MCF 10A (cell line): ENCODE measurements around the gene TJP2. TPM values are rescaled to one million over a fixed set of nuclear protein-coding genes. Genes with fewer than 3 reads are reported as not detected.
"Not testable (repeated sequence)": the region's sequence is repeated elsewhere in the genome, so short reads cannot be mapped to it uniquely, and the experiment has no call there.

Source experiments
- BruUV-seq: library from RNA; stranded (reverse); fragments of 400-500 nt; replicated peaks from 2 replicates; lab custom pipeline; 2021; lab: Mats Ljungman, UMichigan
- CTCF ChIA-PET: fragments of 300-600 bp; sonication (Branson Sonifier 250); formaldehyde crosslinking; extraction: SDS; loops from one replicate; lab custom pipeline; 2021; ENCODE audit warnings: antibody characterized with exemption, inconsistent platforms; lab: Yijun Ruan, JAX
- POLR2A ChIA-PET: fragments of 300-600, 350-650 bp; sonication (Branson Sonifier 250); formaldehyde crosslinking; extraction: SDS; loops from one replicate; lab custom pipeline; 2020; ENCODE audit warnings: antibody characterized with exemption, inconsistent platforms; lab: Yijun Ruan, JAX
- DNase-seq: peaks from one replicate; pipeline ENCODE4 v3.0.0-alpha.2; 2018; ENCODE audit not compliant: unreplicated experiment
- H3K27ac Mint-ChIP-seq: one replicate; pipeline ENCODE4 v1.8.0; 2022; ENCODE audit warnings: mild to moderate bottlenecking, low read depth, mixed read lengths; ENCODE audit not compliant: unreplicated experiment
- H3K27me3 Mint-ChIP-seq: one replicate; pipeline ENCODE4 v1.8.0; 2022; ENCODE audit warnings: mixed read lengths; ENCODE audit not compliant: insufficient read depth, unreplicated experiment
- H3K36me3 Mint-ChIP-seq: one replicate; pipeline ENCODE4 v1.8.0; 2022; ENCODE audit warnings: mild to moderate bottlenecking, moderate library complexity, mixed read lengths; ENCODE audit not compliant: insufficient read depth, unreplicated experiment
- H3K4me1 Mint-ChIP-seq: one replicate; pipeline ENCODE4 v1.8.0; 2022; ENCODE audit warnings: mixed read lengths; ENCODE audit not compliant: insufficient read depth, unreplicated experiment
- H3K4me3 Mint-ChIP-seq: one replicate; pipeline ENCODE4 v1.8.0; 2022; ENCODE audit warnings: mild to moderate bottlenecking, moderate library complexity, mixed read lengths; ENCODE audit not compliant: unreplicated experiment
- H3K9me3 Mint-ChIP-seq: one replicate; pipeline ENCODE4 v1.8.0; 2022; ENCODE audit warnings: mixed read lengths; ENCODE audit not compliant: unreplicated experiment
- CTCF ChIP-seq: fragments of 200-600 bp; IDR thresholded peaks from one replicate; pipeline ENCODE4 v1.8.0; 2022; ENCODE audit warnings: antibody characterized with exemption, mild to moderate bottlenecking; ENCODE audit not compliant: unreplicated experiment
- intact Hi-C: fragments of 100-400 bp; cut with micrococcal nuclease; formaldehyde crosslinking; loops from 2 replicates; pipeline ENCODE4 v1.14.1; 2022
- total RNA-seq: library from RNA; stranded (reverse); gene quantifications from 2 replicates; pipeline ENCODE4 v1.2.3, GENCODE V29; 2022

Gene TJP2
- total RNA-seq, 1 experiment from 2014 or later, result 52.2 TPM

GRCh38 chr9:69303331-69303730 is 129.3 kb downstream of the TJP2 start:
- DNase-seq, result no peak
- Mint-ChIP-seq H3K27me3 (peaks cover 11% of the 10 kb centered on the region), H3K27ac (no peak overlapping the region), H3K4me1 (no peaks in the 10 kb centered on the region), H3K9me3 (no peaks in the 10 kb centered on the region), H3K36me3 (no peaks in the 10 kb centered on the region), H3K4me3 (no peak overlapping the region)
- BruUV-seq, result no TSS peak
- intact Hi-C loops, result no loop called here
- POLR2A ChIA-PET, result no interaction called here
- CTCF ChIA-PET, result no interaction called here
- TF ChIP-seq CTCF, result no peak

DNA sequence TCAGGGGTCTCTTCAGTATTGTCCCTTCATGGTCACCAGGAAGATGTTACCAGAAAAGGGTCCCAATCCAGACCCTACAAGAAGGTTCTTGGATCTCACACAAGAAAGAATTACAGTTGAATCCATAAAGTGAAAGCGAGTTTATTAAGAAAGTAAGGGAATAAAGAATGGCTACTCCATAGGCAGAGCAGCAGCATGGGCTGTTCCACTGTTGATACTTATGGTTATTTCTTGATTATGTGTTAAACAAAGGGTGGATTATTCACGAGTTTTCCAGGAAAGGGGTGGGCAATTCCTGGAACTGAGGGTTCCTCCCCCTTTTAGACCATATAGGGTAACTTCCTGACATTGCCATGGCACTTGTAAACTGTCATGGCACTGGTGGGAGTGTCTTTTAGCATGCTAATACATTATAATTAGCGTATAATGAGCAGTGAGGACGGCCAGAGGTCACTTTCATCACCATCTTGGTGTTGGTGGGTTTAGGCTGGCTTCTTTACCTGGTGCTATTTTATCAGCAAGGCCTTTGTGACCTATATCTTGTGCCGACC is 132.9 kb downstream of the TJP2 start:
- intact Hi-C loops, H3K9me3 Mint-ChIP-seq, H3K27ac Mint-ChIP-seq, POLR2A ChIA-PET, H3K4me3 Mint-ChIP-seq, H3K4me1 Mint-ChIP-seq, DNase-seq, CTCF ChIA-PET, H3K36me3 Mint-ChIP-seq, BruUV-seq: not testable (repeated sequence)
- H3K27me3 Mint-ChIP-seq, result peaks cover 11% of the 10 kb centered on the region

DNA sequence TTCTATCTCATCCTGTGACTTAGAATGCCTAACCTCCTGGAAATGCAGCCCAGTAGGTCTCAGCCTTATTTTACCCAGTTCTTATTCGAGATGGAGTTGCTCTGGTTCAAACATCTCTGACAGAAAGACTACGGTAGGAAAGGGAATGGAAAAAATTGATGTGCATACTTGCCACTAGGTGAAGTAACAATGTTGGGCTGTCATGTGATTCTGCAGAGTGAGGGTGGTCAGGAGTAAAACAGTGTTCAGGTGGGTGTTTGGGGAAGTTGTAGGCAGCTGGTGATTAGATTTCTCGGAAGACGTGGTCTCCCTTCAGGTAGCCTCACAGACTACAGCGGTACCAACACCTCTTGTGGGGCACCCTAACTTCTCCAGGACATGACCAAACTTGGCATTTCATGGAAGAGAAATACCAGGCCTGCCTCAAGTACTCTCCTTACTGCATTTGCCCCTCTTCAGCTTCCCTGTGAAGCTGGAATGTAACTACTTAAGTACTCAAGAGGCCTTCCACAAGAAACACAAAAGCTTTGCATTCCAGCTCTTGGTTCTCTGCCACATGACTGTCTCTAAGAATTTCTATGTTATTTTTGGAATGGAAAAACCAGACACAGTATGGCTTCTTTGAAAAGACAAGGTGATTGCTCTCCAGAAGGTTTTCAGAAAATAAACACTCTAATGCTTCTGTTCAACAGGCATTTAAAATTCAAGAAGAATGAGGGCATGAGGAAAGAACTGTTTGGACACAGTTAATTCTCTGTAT is 133.5 kb downstream of the TJP2 start:
- Mint-ChIP-seq H3K9me3 (peaks cover 7% of the 10 kb centered on the region), H3K36me3 (no peaks in the 10 kb centered on the region), H3K4me3 (no peak overlapping the region), H3K4me1 (no peaks in the 10 kb centered on the region), H3K27ac (no peak overlapping the region), H3K27me3 (peaks cover 11% of the 10 kb centered on the region)
- no peak for DNase-seq
- no TSS peak for BruUV-seq
- ChIA-PET CTCF (interaction anchor here (0.6 kb wide), 2 partner anchors 12 to 254 kb away, joined by 3 read pairs; no protein-coding TSS in a partner anchor), POLR2A (no interaction called here)
- intact Hi-C loops, result no loop called here
- no peak for TF ChIP-seq CTCF

DNA sequence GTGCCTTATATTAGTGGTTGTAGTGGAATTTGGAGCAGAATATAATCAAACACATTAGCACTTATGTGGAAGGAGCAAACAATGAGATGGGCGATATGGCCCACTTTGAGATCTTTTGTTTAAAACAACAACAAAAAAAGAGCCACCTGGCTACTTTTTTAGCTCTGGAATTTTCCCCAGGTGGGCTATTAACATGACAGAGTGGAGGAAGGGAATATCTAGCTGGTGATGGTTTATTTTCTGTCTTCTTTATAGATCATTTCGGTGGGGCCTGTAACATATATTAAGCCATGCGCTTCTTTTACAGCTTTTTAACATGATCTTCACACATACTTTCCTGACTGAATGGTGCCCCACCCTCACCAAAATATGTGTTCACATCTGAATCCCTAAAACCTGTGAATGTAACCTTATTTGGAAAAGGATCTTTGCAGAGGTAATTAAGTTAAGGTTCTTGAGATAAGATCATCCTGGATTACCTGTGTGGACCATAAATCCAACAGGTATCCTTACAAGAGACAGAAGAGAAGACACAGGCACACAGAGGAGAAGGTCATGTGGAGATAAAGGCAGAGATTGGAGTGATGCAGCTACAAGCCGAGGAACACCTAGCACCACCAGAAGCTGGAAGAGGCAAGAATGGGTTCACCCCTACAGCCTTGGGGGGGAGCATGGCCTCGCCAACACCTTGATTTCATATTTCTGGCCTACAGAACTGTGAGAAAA is 134.3 kb downstream of the TJP2 start:
- H3K27ac Mint-ChIP-seq, result no peak overlapping the region
- H3K27me3 Mint-ChIP-seq, result peaks cover 11% of the 10 kb centered on the region
- intact Hi-C loops, result no loop called here
- H3K9me3 Mint-ChIP-seq, result peaks cover 8% of the 10 kb centered on the region
- BruUV-seq, result no TSS peak
- H3K4me3 Mint-ChIP-seq, result no peak overlapping the region
- ChIA-PET CTCF (interaction anchor here (0.6 to 1.5 kb wide), 3 partner anchors 11 to 255 kb away, joined by 3 to 5 read pairs (median 3); no protein-coding TSS in a partner anchor), POLR2A (no interaction called here)
- H3K36me3 Mint-ChIP-seq, result no peaks in the 10 kb centered on the region
- H3K4me1 Mint-ChIP-seq, result no peaks in the 10 kb centered on the region
- no peak for TF ChIP-seq CTCF
- DNase-seq, result no peak
